ENCODE data around the gene FOXO6. TPM values are rescaled to one million over a fixed set of nuclear protein-coding genes. Genes with fewer than 3 reads are reported as not detected.

Gene FOXO6
- total and polyA plus RNA-seq, 9 of the 15 experiments (the other 6 are each of a cell fraction or from before 2014, with no cell fraction given): 0.04 to 0.31 (median 0.12) TPM; not detected in 5

GRCh38 chr1:41340655-41341364 is 20.4 kb upstream of the FOXO6 start:
- no peaks in the 10 kb centered on the region for H3K79me2 ChIP-seq (ENCODE audit: control insufficient read depth, insufficient read depth, low read length)
- ATAC-seq: peak; percentile 66
- H3K4me3 ChIP-seq: no peak overlapping the region
- no peak for FAIRE-seq
- in situ Hi-C loops (cut with MboI) (no loop called here), intact Hi-C loops (cut with micrococcal nuclease) (no loop called here)
- TF ChIP-seq BCOR (IDR thresholded peaks at IDR 0.05): peak; percentile 89
- TF ChIP-seq FOXM1 (IDR thresholded peaks at IDR 0.05; ENCODE audit: low read depth): no peak
- no peak for TF ChIP-seq FOXM1 (CRISPR knock-in tag; IDR thresholded peaks at IDR 0.05; ENCODE audit: low read depth)
- TF ChIP-seq NR2C1 (IDR thresholded peaks at IDR 0.05): no peak
- peak; percentile 46; the same call in 1 of the 2 replicates for TF ChIP-seq NR2C1 (tag; IDR thresholded peaks at IDR 0.05)
- peak; percentile 64 for TF ChIP-seq CTCFL (IDR thresholded peaks at IDR 0.05; ENCODE audit: borderline replicate concordance, insufficient read depth, low read depth, low read length, poor library complexity, severe bottlenecking)
- no peak for TF ChIP-seq RBM14 (IDR thresholded peaks at IDR 0.05; ENCODE audit: borderline replicate concordance, insufficient read depth, low read depth, low read length)
- TF ChIP-seq CHD4 (IDR thresholded peaks at IDR 0.05; ENCODE audit: insufficient read depth, insufficient replicate concordance, low read depth, low read length, poor library complexity, severe bottlenecking): peak; percentile 85
- TF ChIP-seq ZNF766 (CRISPR knock-in tag; conservative IDR thresholded peaks at IDR 0.05): no peak
- peak; percentile 63; the same call in 1 of the 2 replicates for TF ChIP-seq ADNP (tag; IDR thresholded peaks at IDR 0.05)
- peak; percentile 50 to 55; a peak in 3 of 4 replicates for TF ChIP-seq SIX5 (IDR thresholded peaks at IDR 0.05; ENCODE audit: borderline replicate concordance in 1 of 2, insufficient read depth in 1 of 2, low read depth in 1 of 2, low read length in 2 of 2)
- TF ChIP-seq RBM25 (IDR thresholded peaks at IDR 0.05; ENCODE audit: low read depth, low read length, severe bottlenecking): peak; percentile 91
- TF ChIP-seq IRF9 (tag; IDR thresholded peaks at IDR 0.05): peak; percentile 85
- no peak for TF ChIP-seq SAFB (IDR thresholded peaks at IDR 0.05; ENCODE audit: borderline replicate concordance, low read depth, low read length)
- TF ChIP-seq ZNF143 (CRISPR knock-in tag; IDR thresholded peaks at IDR 0.05): peak; percentile 81
- TF ChIP-seq PHF20 (IDR thresholded peaks at IDR 0.05; ENCODE audit: partially characterized antibody): peak; percentile 32
- TF ChIP-seq HCFC1 (IDR thresholded peaks at IDR 0.05; ENCODE audit: low read depth, low read length): peak; percentile 86
- BruUV-seq (replicated peaks): no TSS peak
- H3K4me2 ChIP-seq (ENCODE audit: insufficient read depth, low read length): no peak overlapping the region
- H3K9ac ChIP-seq (ENCODE audit: insufficient read depth in 1 of 2, low read depth in 2 of 2, low read length in 2 of 2): no peak overlapping the region
- peaks cover 0 to 4% of the 10 kb centered on the region in 2 experiments; a peak in 3 of 5 replicates for H3K4me1 ChIP-seq (replicated peaks in 1 of 2; ENCODE audit: control insufficient read depth in 2 of 2, insufficient read depth in 2 of 2, low read length in 2 of 2)
- WGBS (ENCODE audit: insufficient coverage, low coverage, missing lambda C conversion rate): 8% methylated on average over 2 of the region's 2 CpGs
- CTCF ChIA-PET (ENCODE audit: low intra/inter-chr PET ratio): no interaction called here
- H3K9me3 ChIP-seq (replicated peaks; ENCODE audit: control insufficient read depth, insufficient read depth, low read depth, low read length): no peaks in the 10 kb centered on the region
- peak overlapping the region; percentile 1; the same call in 1 of the 2 replicates for H2AFZ ChIP-seq (ENCODE audit: low read depth, low read length)
- no peaks in the 10 kb centered on the region for H3K36me3 ChIP-seq (ENCODE audit: control insufficient read depth, insufficient read depth, low read length)
- peaks cover 0 to 3% of the 10 kb centered on the region in 2 experiments; a peak in 1 of 5 replicates for H3K27me3 ChIP-seq (ENCODE audit: control insufficient read depth in 2 of 2, insufficient read depth in 2 of 2, low read length in 2 of 2)
- no peak overlapping the region for H3K27ac ChIP-seq (ENCODE audit: extremely low read depth, low read depth, low read length)
- no peaks in the 10 kb centered on the region for H4K20me1 ChIP-seq (replicated peaks; ENCODE audit: control insufficient read depth, insufficient read depth, low read length)
- no peaks in the 10 kb centered on the region for H3K9me1 ChIP-seq (ENCODE audit: control insufficient read depth, insufficient read depth, low read length)
- DNase-seq (ENCODE audit: extremely low read depth in 1 of 4, low spot score in 3 of 4): no peak
- POLR2A ChIA-PET: interaction anchor here (0.7 to 2.8 kb wide), 3 partner anchors 11 to 30 kb away, joined by 3 to 9 read pairs (median 3); no protein-coding TSS in a partner anchor

Data from K562 (cell line).